DMS114 treated with DMSO at 0.1 percent for 48 hours (cell line): ENCODE measurements around the gene BICC1.

Experiments
- DNase-seq: peaks from one replicate; lab custom pipeline; 2025; ENCODE audit not compliant: unreplicated experiment; lab: John Stamatoyannopoulos, UW

BICC1 gene

GRCh38 chr10:58773944-58774343, 261.3 kb downstream of the BICC1 start:
- DNase-seq = no peak

- DNase-seq = no peak
Observed at GRCh38 chr10:58775960-58776567, 263.4 kb downstream of the BICC1 start.

- DNase-seq = no peak
Observed at GRCh38 chr10:58776568-58777318, 264.1 kb downstream of the BICC1 start.

- DNase-seq = no peak
Observed at GRCh38 chr10:58778966-58779365, 266.3 kb downstream of the BICC1 start.

- no peak for DNase-seq
Observed at GRCh38 chr10:58779594-58779993, 266.9 kb downstream of the BICC1 start.

GRCh38 chr10:58780476-58780875, 267.8 kb downstream of the BICC1 start:
- no peak for DNase-seq

- peak; percentile 47 for DNase-seq
Observed at GRCh38 chr10:58781873-58782488, 269.3 kb downstream of the BICC1 start.

- no peak for DNase-seq
Observed at GRCh38 chr10:58782876-58783851, 270.5 kb downstream of the BICC1 start.

GRCh38 chr10:58784361-58784760, 271.7 kb downstream of the BICC1 start:
- no peak for DNase-seq

- no peak for DNase-seq
Observed at GRCh38 chr10:58785354-58785753, 272.7 kb downstream of the BICC1 start.

- no peak for DNase-seq
Observed at GRCh38 chr10:58791137-58791536, 278.5 kb downstream of the BICC1 start.

GRCh38 chr10:58795560-58795959, 282.9 kb downstream of the BICC1 start:
- DNase-seq = no peak

- DNase-seq = no peak
Observed at GRCh38 chr10:58796242-58796641, 283.6 kb downstream of the BICC1 start.

GRCh38 chr10:58796824-58797223, 284.2 kb downstream of the BICC1 start:
- no peak for DNase-seq

GRCh38 chr10:58797356-58797755, 284.7 kb downstream of the BICC1 start:
- DNase-seq = no peak

- DNase-seq = no peak
Observed at GRCh38 chr10:58802047-58802446, 289.4 kb downstream of the BICC1 start.

- DNase-seq = no peak
Observed at GRCh38 chr10:58806323-58806722, 293.7 kb downstream of the BICC1 start.

GRCh38 chr10:58806970-58807628, 294.4 kb downstream of the BICC1 start:
- DNase-seq = no peak

GRCh38 chr10:58807629-58808022, 295.0 kb downstream of the BICC1 start:
- no peak for DNase-seq

- no peak for DNase-seq
Observed at GRCh38 chr10:58810751-58811150, 298.1 kb downstream of the BICC1 start.

GRCh38 chr10:58813573-58813972, 300.9 kb downstream of the BICC1 start:
- DNase-seq = no peak
